IMR-90 (cell line): ENCODE data around the gene DEFB108B. TPM values are rescaled to one million over a fixed set of nuclear protein-coding genes. Genes with fewer than 3 reads are reported as not detected.
"Not testable (repeated sequence)": the region's sequence is repeated elsewhere in the genome, so short reads cannot be mapped to it uniquely, and the experiment has no call there.

Experiments
- ATAC-seq: fragments of 200-7000 bp; cut with Tn5 transposase; 2 replicates; pipeline ENCODE4 v1.9.1; 2020; ENCODE audit warnings: low read depth, mild to moderate bottlenecking, moderate library complexity
- BruUV-seq: library from RNA; stranded (reverse); fragments of 400-500 nt; replicated peaks from 2 replicates; lab custom pipeline; 2021; lab: Mats Ljungman, UMichigan
- CTCF ChIA-PET: fragments of 300-600 bp; formaldehyde crosslinking; extraction: SDS; loops from one replicate; lab custom pipeline; 2021; ENCODE audit warnings: antibody characterized with exemption; lab: Yijun Ruan, JAX
- POLR2A ChIA-PET: fragments of 300-600 bp; sonication (Branson Sonifier 250); formaldehyde crosslinking; loops from one replicate; lab custom pipeline; 2022; ENCODE audit warnings: antibody characterized with exemption; ENCODE audit not compliant: unreplicated experiment; lab: Charles Lee
- DNase-seq: peaks from one replicate; pipeline ENCODE4 v3.0.0; 2013
- H2AFZ ChIP-seq: replicated peaks from 2 replicates; pipeline ENCODE3; 2013; ENCODE audit warnings: low read length, mild to moderate bottlenecking; ENCODE audit not compliant: poor library complexity
- H2AK5ac ChIP-seq: 2 replicates; pipeline ENCODE4 v1.6.1; 2013; ENCODE audit warnings: low read depth, low read length, inconsistent platforms
- H2AK9ac ChIP-seq: replicated peaks from 2 replicates; pipeline ENCODE3; 2013; ENCODE audit warnings: mild to moderate bottlenecking, low read depth, low read length, moderate library complexity; ENCODE audit not compliant: poor library complexity
- H2BK120ac ChIP-seq: 2 replicates; pipeline ENCODE4 v1.6.1; 2013; ENCODE audit warnings: low read depth, low read length, inconsistent platforms
- H2BK15ac ChIP-seq: 3 replicates; pipeline ENCODE4 v1.6.1; 2013; ENCODE audit warnings: low read depth, low read length, inconsistent platforms
- H2BK20ac ChIP-seq: 2 replicates; pipeline ENCODE4 v1.6.1; 2013; ENCODE audit warnings: low read depth, mild to moderate bottlenecking, inconsistent platforms, low read length, moderate library complexity
- H2BK5ac ChIP-seq: 2 replicates; pipeline ENCODE4 v1.6.1; 2013; ENCODE audit warnings: mild to moderate bottlenecking, low read depth, low read length, inconsistent platforms; ENCODE audit not compliant: poor library complexity, severe bottlenecking
- H3K14ac ChIP-seq: replicated peaks from 2 replicates; pipeline ENCODE4 v1.6.1; 2013; ENCODE audit warnings: low read depth, low read length, inconsistent platforms
- H3K18ac ChIP-seq: 2 replicates; pipeline ENCODE4 v1.6.1; 2013; ENCODE audit warnings: low read depth, low read length, control low read depth
- H3K23ac ChIP-seq: 2 replicates; pipeline ENCODE4 v1.6.1; 2013; ENCODE audit warnings: low read depth, low read length, inconsistent platforms
- H3K27ac ChIP-seq: 2 replicates; pipeline ENCODE4 v1.5.1; 2013; ENCODE audit warnings: mild to moderate bottlenecking, control low read depth, low read length; ENCODE audit not compliant: insufficient read depth
- H3K27me3 ChIP-seq: 2 replicates; pipeline ENCODE4 v1.6.1; 2013; ENCODE audit warnings: low read length; ENCODE audit not compliant: control insufficient read depth, insufficient read depth
- H3K36me3 ChIP-seq: 2 replicates; pipeline ENCODE4 v1.6.1; 2013; ENCODE audit warnings: low read length, mixed read lengths; ENCODE audit not compliant: control insufficient read depth, insufficient read depth
- H3K4ac ChIP-seq: 2 replicates; pipeline ENCODE4 v1.6.1; 2013; ENCODE audit warnings: low read depth, low read length, inconsistent platforms
- H3K4me1 ChIP-seq: 2 replicates; pipeline ENCODE4 v1.6.1; 2013; ENCODE audit warnings: low read length, mixed read lengths; ENCODE audit not compliant: control insufficient read depth, insufficient read depth
- H3K4me2 ChIP-seq: 2 replicates; pipeline ENCODE4 v1.6.1; 2013; ENCODE audit warnings: low read depth, mild to moderate bottlenecking, control low read depth, low read length, moderate library complexity
- H3K4me3 ChIP-seq: 2 replicates; pipeline ENCODE4 v1.5.1; 2013; ENCODE audit warnings: low read depth, mild to moderate bottlenecking, control low read depth, low read length, moderate library complexity; ENCODE audit not compliant: insufficient read depth
- H3K56ac ChIP-seq: 2 replicates; pipeline ENCODE4 v1.6.1; 2013; ENCODE audit warnings: low read length, inconsistent platforms; ENCODE audit not compliant: insufficient read depth; ENCODE audit errors: extremely low read depth
- H3K79me1 ChIP-seq, 2 experiments: 2 replicates each; pipeline ENCODE4 v1.6.1; 2013; ENCODE audit warnings: low read length in 2 of 2, inconsistent platforms in 1 of 2, low read depth in 1 of 2
- H3K9ac ChIP-seq: 2 replicates; pipeline ENCODE4 v1.6.1; 2013; ENCODE audit warnings: low read depth, low read length, control low read depth
- H3K9me1 ChIP-seq: 2 replicates; pipeline ENCODE4 v1.6.1; 2013; ENCODE audit warnings: low read length, inconsistent platforms; ENCODE audit not compliant: insufficient read depth
- H3K9me3 ChIP-seq: 2 replicates; pipeline ENCODE4 v1.6.1; 2013; ENCODE audit warnings: low read length; ENCODE audit not compliant: control insufficient read depth, insufficient read depth
- H4K20me1 ChIP-seq: 2 replicates; pipeline ENCODE4 v1.6.1; 2013; ENCODE audit warnings: low read length, inconsistent platforms; ENCODE audit not compliant: insufficient read depth
- H4K5ac ChIP-seq: 2 replicates; pipeline ENCODE4 v1.6.1; 2013; ENCODE audit warnings: mild to moderate bottlenecking, low read depth, low read length, control low read depth
- H4K8ac ChIP-seq, 2 experiments: 2 replicates each; pipeline ENCODE4 v1.6.1; 2013; ENCODE audit warnings: low read depth in 2 of 2, low read length in 2 of 2, control low read depth in 1 of 2, inconsistent platforms in 1 of 2
- H4K91ac ChIP-seq: 2 replicates; pipeline ENCODE4 v1.6.1; 2013; ENCODE audit warnings: low read depth, low read length, inconsistent platforms; ENCODE audit not compliant: insufficient read depth
- WGBS, 2 experiments: methylation state at CpG; one replicate each; pipeline versions ENCODE4 v1.1.5 to v1.1.7; 2013; ENCODE audit warnings: missing lambda C conversion rate in 2 of 2; ENCODE audit not compliant: insufficient read length in 1 of 2; ENCODE audit errors: extremely low coverage in 2 of 2; 5-methylcytosine and 5-hydroxymethylcytosine counted together
- dilution Hi-C: fragments of 300-500 bp; cut with HindIII; formaldehyde crosslinking; loops from one replicate; pipeline ENCODE4 v1.14.3; 2018; ENCODE audit warnings: low sequenced_read_pairs; ENCODE audit not compliant: unreplicated experiment
- in situ Hi-C: fragments of 300-500 bp; cut with MboI; formaldehyde crosslinking; loops from 3 replicates; pipeline ENCODE4 v1.14.3; 2019; ENCODE audit warnings: low sequenced_read_pairs, inconsistent platforms, mixed read lengths
- intact Hi-C: fragments of 100-400 bp; cut with micrococcal nuclease; formaldehyde crosslinking; loops from 2 replicates; pipeline ENCODE4 v1.10.0; 2022
- polyA plus RNA-seq, 3 experiments: library from polyadenylated mRNA; depleted of rRNA; stranded (reverse); fragments of >200 nt; gene quantifications; 2 replicates each; pipeline ENCODE4 v1.2.3, GENCODE V29; 2012; ENCODE audit warnings: low replicate concordance in 1 of 3
- total RNA-seq: library from RNA; depleted of rRNA; stranded (reverse); fragments of >200 nt; gene quantifications from 2 replicates; pipeline ENCODE4 v1.2.3, GENCODE V29; 2012

Gene DEFB108B
- total and polyA plus RNA-seq, 2 of the 4 experiments (the other 2 are of a cell fraction), result not detected

- H2BK15ac ChIP-seq, BruUV-seq, H4K20me1 ChIP-seq, ATAC-seq, H3K56ac ChIP-seq, in situ Hi-C loops, H2BK5ac ChIP-seq, CTCF ChIA-PET, intact Hi-C loops, H3K27ac ChIP-seq, H2AK5ac ChIP-seq, H2AFZ ChIP-seq, H3K9me3 ChIP-seq, H4K8ac ChIP-seq, H2AK9ac ChIP-seq, H3K4ac ChIP-seq, H4K5ac ChIP-seq, H3K9me1 ChIP-seq, H3K14ac ChIP-seq, H3K27me3 ChIP-seq, dilution Hi-C loops, H3K4me1 ChIP-seq, H3K36me3 ChIP-seq, H3K9ac ChIP-seq, H4K91ac ChIP-seq, H3K4me3 ChIP-seq, H3K79me1 ChIP-seq, H3K23ac ChIP-seq, H3K18ac ChIP-seq, DNase-seq, H3K4me2 ChIP-seq, H2BK20ac ChIP-seq, H2BK120ac ChIP-seq: not testable (repeated sequence)
- no CpG with 5 or more reads among the region's 2 CpGs for WGBS, 2 experiments
- POLR2A ChIA-PET, result interaction anchor here (0.6 kb wide), 1 partner anchor 10 kb away, joined by 3 read pairs; no protein-coding TSS in a partner anchor
Observed at GRCh38 chr11:71853895-71854294, 20.9 kb downstream of the DEFB108B start.

- H3K27ac ChIP-seq, H3K9me1 ChIP-seq, H4K5ac ChIP-seq, H3K4me2 ChIP-seq, dilution Hi-C loops, H3K9me3 ChIP-seq, H2BK120ac ChIP-seq, H3K9ac ChIP-seq, in situ Hi-C loops, POLR2A ChIA-PET, H3K4ac ChIP-seq, H3K18ac ChIP-seq, H2AK9ac ChIP-seq, H2BK5ac ChIP-seq, H3K36me3 ChIP-seq, H4K91ac ChIP-seq, H3K79me1 ChIP-seq, H2AFZ ChIP-seq, H2BK15ac ChIP-seq, H3K14ac ChIP-seq, H3K4me1 ChIP-seq, H3K4me3 ChIP-seq, H2BK20ac ChIP-seq, H3K56ac ChIP-seq, H4K8ac ChIP-seq, CTCF ChIA-PET, ATAC-seq, BruUV-seq, intact Hi-C loops, H2AK5ac ChIP-seq, H3K23ac ChIP-seq, H4K20me1 ChIP-seq, H3K27me3 ChIP-seq, DNase-seq: not testable (repeated sequence)
- WGBS, 2 experiments, result no CpG with 5 or more reads among the region's 2 CpGs
Observed at GRCh38 chr11:71855880-71856279, 22.9 kb downstream of the DEFB108B start.
